ENCODE measurements around the gene APRT.

DNA sequence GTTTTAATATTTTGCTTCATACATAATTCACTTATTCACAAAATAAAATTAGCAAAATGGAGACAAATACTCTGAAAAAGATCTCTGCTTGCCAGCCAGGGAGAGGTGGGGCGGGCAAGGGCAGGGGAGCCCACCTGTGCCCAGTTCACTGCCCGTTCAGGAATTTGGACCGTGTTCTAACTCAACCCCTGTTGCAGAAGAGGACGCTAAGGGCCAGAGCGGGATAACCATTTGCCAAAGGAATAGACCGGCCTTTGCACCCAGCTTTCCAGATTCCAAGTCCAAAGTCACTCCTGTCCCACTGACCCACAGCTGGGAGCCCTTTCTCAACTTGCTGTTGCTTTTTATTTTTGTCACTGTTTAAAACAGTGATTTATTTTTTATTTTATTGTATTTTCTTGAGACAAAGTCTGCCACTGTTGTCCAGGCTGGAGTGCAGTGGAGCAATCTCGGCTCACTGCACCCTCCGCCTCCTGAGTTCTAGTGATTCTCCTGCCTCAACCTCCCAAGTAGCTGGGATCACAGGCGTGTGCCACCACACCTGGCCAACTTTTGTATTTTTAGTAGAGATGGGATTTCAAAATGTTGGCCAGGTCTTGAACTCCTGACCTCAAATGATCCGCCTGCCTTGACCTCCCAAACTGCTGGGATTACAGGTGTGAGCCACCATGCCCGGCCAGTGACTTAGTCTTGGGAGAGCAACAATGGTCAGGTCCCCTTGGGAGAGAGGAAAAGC is 24.0 kb downstream of the APRT start:
- TF ChIP-seq, protein P1, sequence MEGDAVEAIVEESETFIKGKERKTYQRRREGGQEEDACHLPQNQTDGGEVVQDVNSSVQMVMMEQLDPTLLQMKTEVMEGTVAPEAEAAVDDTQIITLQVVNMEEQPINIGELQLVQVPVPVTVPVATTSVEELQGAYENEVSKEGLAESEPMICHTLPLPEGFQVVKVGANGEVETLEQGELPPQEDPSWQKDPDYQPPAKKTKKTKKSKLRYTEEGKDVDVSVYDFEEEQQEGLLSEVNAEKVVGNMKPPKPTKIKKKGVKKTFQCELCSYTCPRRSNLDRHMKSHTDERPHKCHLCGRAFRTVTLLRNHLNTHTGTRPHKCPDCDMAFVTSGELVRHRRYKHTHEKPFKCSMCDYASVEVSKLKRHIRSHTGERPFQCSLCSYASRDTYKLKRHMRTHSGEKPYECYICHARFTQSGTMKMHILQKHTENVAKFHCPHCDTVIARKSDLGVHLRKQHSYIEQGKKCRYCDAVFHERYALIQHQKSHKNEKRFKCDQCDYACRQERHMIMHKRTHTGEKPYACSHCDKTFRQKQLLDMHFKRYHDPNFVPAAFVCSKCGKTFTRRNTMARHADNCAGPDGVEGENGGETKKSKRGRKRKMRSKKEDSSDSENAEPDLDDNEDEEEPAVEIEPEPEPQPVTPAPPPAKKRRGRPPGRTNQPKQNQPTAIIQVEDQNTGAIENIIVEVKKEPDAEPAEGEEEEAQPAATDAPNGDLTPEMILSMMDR (IDR thresholded peaks at IDR 0.05; ENCODE audit: low read length) = no peak
- no peak for TF ChIP-seq EZH2 (IDR thresholded peaks at IDR 0.05; ENCODE audit: borderline replicate concordance, low read length)

All from OCI-LY1 (cell line).